Measurements from ENCODE around the gene EVA1C. TPM values are rescaled to one million over a fixed set of nuclear protein-coding genes. Genes with fewer than 3 reads are reported as not detected.
A peak's percentile ranks its signal among the peaks of the same experiment; 100 is the strongest.

Gene EVA1C
- polyA plus RNA-seq, 1 of the 3 experiments (the other 2 are of a cell fraction), result 10.1 TPM

DNA sequence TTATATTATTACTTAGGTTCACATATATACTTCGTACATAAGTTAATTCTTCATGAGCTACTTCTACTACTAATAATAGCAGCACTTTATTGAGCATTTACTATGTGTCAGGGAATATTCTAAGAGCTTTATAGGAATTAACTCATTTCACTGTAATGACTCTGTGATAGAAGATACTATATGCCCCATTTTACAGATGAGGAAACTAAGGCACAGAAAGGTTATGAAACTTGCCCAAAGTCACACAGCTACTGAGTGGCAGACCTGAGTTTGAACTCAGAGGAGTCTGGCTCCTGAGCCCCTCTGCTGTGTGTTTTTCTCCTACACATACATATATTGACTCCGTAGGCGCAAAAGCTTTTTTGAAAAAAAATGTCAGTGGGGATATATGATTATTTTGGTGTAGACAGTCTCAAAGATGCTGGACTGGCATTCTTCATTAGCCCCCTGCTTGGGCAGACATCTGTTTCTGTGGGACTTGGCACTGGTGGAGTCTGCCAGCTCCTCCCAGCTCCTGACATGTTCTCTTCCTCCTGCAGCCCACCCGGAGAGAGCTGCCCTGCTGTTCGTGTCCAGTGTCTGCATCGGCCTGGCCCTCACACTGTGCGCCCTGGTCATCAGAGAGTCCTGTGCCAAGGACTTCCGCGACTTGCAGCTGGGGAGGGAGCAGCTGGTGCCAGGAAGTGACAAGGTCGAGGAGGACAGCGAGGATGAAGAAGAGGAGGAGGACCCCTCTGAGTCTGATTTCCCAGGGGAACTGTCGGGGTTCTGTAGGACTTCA lies 102.0 kb downstream of the EVA1C start (continued):
- TF ChIP-seq, protein P1, sequence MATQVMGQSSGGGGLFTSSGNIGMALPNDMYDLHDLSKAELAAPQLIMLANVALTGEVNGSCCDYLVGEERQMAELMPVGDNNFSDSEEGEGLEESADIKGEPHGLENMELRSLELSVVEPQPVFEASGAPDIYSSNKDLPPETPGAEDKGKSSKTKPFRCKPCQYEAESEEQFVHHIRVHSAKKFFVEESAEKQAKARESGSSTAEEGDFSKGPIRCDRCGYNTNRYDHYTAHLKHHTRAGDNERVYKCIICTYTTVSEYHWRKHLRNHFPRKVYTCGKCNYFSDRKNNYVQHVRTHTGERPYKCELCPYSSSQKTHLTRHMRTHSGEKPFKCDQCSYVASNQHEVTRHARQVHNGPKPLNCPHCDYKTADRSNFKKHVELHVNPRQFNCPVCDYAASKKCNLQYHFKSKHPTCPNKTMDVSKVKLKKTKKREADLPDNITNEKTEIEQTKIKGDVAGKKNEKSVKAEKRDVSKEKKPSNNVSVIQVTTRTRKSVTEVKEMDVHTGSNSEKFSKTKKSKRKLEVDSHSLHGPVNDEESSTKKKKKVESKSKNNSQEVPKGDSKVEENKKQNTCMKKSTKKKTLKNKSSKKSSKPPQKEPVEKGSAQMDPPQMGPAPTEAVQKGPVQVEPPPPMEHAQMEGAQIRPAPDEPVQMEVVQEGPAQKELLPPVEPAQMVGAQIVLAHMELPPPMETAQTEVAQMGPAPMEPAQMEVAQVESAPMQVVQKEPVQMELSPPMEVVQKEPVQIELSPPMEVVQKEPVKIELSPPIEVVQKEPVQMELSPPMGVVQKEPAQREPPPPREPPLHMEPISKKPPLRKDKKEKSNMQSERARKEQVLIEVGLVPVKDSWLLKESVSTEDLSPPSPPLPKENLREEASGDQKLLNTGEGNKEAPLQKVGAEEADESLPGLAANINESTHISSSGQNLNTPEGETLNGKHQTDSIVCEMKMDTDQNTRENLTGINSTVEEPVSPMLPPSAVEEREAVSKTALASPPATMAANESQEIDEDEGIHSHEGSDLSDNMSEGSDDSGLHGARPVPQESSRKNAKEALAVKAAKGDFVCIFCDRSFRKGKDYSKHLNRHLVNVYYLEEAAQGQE (IDR thresholded peaks at IDR 0.05; ENCODE audit: low read depth, low read length), result no peak
- TF ChIP-seq SMC3 (IDR thresholded peaks at IDR 0.05; ENCODE audit: low read depth, low read length) (no peak), RFX5 (IDR thresholded peaks at IDR 0.05; ENCODE audit: low read length) (no peak)

DNA sequence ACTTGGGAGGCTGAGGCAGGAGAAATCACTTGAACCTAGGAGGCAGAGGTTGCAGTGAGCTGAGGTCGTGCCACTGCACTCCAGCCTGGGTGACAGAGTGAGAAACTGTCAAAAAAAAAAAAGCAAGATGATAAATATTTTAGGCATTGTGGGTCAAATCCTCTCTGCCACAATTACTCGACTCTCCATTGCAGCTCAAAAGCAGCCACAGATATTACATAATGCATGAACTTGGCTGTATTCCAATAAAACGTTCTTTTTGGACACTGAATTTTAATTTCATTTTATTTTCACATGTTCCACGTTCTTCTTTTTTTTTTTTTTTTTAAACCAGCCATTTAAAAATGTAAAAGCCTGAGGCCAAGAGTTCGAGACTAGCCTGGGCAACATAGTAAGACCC lies 103.4 kb downstream of the EVA1C start:
- peaks cover under 1 to 13% of the 10 kb centered on the region in 2 experiments; a peak in 3 of 4 replicates for H3K4me1 ChIP-seq (ENCODE audit: control insufficient read depth in 1 of 2, insufficient read depth in 2 of 2, low read depth in 1 of 2, low read length in 1 of 2)
- H3F3A ChIP-seq (replicated peaks; ENCODE audit: insufficient read depth), result peaks cover 27% of the 10 kb centered on the region
- no peaks in the 10 kb centered on the region for H3K27me3 ChIP-seq (ENCODE audit: insufficient read depth)
- 45% methylated on average over 5 of the region's 5 CpGs for WGBS (ENCODE audit: low lambda C conversion rate)
- no peak overlapping the region for H3K4me2 ChIP-seq
- H3K79me2 ChIP-seq (ENCODE audit: insufficient read depth), result peaks cover 8% of the 10 kb centered on the region; the same call in 1 of the 2 replicates
- H3K9me2 ChIP-seq, result no peaks in the 10 kb centered on the region
- TF ChIP-seq MXI1 (IDR thresholded peaks at IDR 0.05; ENCODE audit: low read depth, low read length) (no peak), ELF1 (IDR thresholded peaks at IDR 0.05) (no peak), TAF1 (IDR thresholded peaks at IDR 0.05; ENCODE audit: borderline replicate concordance, low read depth, low read length) (no peak), TCF12 (IDR thresholded peaks at IDR 0.05) (no peak), RXRA (IDR thresholded peaks at IDR 0.05; ENCODE audit: borderline replicate concordance, low read depth) (no peak), TEAD4 (IDR thresholded peaks at IDR 0.05; ENCODE audit: borderline replicate concordance, insufficient read depth) (no peak)
- TF ChIP-seq, protein P2, sequence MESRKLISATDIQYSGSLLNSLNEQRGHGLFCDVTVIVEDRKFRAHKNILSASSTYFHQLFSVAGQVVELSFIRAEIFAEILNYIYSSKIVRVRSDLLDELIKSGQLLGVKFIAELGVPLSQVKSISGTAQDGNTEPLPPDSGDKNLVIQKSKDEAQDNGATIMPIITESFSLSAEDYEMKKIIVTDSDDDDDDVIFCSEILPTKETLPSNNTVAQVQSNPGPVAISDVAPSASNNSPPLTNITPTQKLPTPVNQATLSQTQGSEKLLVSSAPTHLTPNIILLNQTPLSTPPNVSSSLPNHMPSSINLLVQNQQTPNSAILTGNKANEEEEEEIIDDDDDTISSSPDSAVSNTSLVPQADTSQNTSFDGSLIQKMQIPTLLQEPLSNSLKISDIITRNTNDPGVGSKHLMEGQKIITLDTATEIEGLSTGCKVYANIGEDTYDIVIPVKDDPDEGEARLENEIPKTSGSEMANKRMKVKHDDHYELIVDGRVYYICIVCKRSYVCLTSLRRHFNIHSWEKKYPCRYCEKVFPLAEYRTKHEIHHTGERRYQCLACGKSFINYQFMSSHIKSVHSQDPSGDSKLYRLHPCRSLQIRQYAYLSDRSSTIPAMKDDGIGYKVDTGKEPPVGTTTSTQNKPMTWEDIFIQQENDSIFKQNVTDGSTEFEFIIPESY (IDR thresholded peaks at IDR 0.05; ENCODE audit: borderline replicate concordance, low read depth), result no peak
- TF ChIP-seq, protein P3, sequence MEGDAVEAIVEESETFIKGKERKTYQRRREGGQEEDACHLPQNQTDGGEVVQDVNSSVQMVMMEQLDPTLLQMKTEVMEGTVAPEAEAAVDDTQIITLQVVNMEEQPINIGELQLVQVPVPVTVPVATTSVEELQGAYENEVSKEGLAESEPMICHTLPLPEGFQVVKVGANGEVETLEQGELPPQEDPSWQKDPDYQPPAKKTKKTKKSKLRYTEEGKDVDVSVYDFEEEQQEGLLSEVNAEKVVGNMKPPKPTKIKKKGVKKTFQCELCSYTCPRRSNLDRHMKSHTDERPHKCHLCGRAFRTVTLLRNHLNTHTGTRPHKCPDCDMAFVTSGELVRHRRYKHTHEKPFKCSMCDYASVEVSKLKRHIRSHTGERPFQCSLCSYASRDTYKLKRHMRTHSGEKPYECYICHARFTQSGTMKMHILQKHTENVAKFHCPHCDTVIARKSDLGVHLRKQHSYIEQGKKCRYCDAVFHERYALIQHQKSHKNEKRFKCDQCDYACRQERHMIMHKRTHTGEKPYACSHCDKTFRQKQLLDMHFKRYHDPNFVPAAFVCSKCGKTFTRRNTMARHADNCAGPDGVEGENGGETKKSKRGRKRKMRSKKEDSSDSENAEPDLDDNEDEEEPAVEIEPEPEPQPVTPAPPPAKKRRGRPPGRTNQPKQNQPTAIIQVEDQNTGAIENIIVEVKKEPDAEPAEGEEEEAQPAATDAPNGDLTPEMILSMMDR (IDR thresholded peaks at IDR 0.05), result no peak
- CTCF ChIA-PET, result interaction anchor here (1.3 kb wide), 1 partner anchor 54 kb away, joined by 4 read pairs; no protein-coding TSS in a partner anchor
- POLR2A ChIA-PET, result no interaction called here
- H3K9me3 ChIP-seq, result no peaks in the 10 kb centered on the region; the same call in 1 of the 2 replicates
- peak overlapping the region in 1 of 2 experiments; percentile 91; a peak in 2 of 4 replicates for H3K27ac ChIP-seq (ENCODE audit: low read depth in 2 of 2, low read length in 1 of 2)
- H4K20me1 ChIP-seq (ENCODE audit: insufficient read depth), result no peaks in the 10 kb centered on the region
- H2AFZ ChIP-seq (ENCODE audit: low read depth), result no peak overlapping the region
- no peak for DNase-seq
- H3K36me3 ChIP-seq (replicated peaks in 1 of 2; ENCODE audit: control insufficient read depth in 1 of 2, insufficient read depth in 2 of 2, low read length in 1 of 2), result peaks cover 0 to 15% of the 10 kb centered on the region in 2 experiments
- H3K9ac ChIP-seq, result no peak overlapping the region
- H3K4me3 ChIP-seq (ENCODE audit: low read depth in 2 of 2, low read length in 1 of 2), result no peak overlapping the region
